Ramos (cell line): ENCODE measurements around the gene MAST2.
"Not testable (repeated sequence)": the region's sequence is repeated elsewhere in the genome, so short reads cannot be mapped to it uniquely, and the experiment has no call there.

Source experiments
- in situ Hi-C: fragments of 300-500 bp; cut with MboI; formaldehyde crosslinking; loops from one replicate; pipeline ENCODE4 v1.14.3; 2022; ENCODE audit warnings: low sequenced_read_pairs; ENCODE audit not compliant: unreplicated experiment

Gene MAST2

GRCh38 chr1:45806129-45806528 is 2.7 kb downstream of the MAST2 start:
- in situ Hi-C loops = no loop called here

DNA sequence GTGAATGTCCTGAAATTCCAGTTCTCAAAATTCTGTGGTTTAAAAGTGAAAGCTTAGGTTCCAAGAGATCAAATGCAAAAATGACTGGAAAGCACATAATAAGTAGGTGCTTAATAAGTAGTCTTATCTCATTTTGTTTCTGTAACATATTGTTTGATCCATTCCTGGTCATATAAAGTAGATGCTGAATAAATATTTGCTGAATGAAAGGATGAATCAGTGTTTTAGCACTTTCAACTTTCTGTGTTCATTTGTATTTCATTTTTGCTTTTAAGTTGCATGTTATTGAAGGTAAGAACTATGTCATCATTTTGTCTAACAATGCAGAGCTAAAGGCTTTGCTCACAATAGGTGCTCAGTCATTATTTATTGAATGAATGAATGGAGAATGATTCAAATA is 6.3 kb downstream of the MAST2 start:
- in situ Hi-C loops = no loop called here

DNA sequence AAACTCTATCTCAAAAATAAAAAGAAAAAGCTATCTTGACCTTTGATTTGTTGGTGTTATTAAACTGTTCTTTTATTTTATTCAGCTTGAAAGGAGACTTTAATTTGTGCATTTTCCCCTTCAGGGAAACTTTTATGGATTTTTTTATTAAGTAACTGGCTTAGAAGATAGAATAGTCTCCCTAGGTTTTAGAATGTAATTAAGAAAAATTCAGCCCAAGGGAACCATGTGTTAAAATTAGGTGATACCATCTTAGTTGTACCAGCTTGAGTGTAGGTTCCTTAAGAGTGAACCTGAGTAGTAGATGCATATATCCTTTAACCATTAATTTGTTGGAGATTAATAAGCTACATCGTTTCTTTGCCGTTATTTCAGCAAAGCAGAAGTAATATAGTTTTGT is 11.4 kb downstream of the MAST2 start:
- in situ Hi-C loops = no loop called here

DNA sequence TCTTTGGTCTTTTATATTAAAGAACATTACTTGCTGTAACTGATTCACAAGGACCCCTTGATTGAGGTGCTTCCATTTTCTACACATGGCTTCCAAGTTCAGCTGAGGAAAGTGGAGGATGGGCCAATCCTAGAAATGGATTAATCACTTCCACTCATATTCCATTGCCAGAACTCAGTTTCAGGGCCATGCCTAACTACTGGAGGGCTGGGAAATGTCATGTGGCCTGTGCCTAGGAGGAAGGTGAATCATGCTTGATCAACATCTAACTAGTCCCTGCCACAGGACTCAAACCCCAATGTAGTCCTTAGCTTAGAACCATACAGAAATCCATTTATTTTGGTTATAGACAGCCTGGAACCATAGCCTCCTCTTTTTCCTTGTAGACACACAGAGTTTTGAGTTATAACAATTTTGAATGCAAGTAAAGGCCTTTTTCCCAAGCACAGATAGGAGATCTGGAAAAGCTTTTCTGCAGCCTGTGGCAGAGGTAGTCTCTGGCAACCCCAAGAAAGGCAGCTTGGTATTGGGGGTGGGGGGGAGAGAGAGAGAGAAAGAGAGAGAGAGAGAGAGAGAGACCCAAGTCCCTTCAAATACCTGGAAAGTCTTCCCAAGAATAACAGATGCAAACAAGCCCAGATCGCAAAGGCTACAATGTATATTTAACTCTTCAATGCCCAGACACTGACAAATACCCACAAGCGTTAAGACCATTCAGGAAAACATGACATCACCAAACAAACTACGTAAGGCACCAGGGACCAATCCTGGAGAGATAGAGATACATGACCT is 12.5 kb downstream of the MAST2 start:
- in situ Hi-C loops = no loop called here

DNA sequence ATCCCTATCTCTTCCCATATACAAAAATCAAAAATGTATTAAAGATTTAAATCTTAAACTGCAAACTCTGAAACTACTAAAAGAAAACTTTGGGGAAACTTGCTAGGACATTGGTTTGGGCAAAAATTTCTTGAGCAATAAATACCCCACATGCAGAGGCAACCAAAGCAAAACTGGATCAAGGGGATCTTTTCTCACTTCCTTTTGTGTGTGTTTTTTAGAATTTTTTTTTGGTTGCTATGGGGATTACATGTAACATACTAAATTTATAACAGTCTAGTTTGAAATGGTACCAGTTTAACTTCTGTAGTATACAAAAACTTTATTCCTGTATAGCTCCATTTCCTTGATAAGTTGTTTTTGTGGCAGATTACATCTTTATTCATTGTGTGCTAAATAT is 16.8 kb downstream of the MAST2 start:
- in situ Hi-C loops = no loop called here

- in situ Hi-C loops = no loop called here
Observed at GRCh38 chr1:45820788-45821187, 17.4 kb downstream of the MAST2 start.

DNA sequence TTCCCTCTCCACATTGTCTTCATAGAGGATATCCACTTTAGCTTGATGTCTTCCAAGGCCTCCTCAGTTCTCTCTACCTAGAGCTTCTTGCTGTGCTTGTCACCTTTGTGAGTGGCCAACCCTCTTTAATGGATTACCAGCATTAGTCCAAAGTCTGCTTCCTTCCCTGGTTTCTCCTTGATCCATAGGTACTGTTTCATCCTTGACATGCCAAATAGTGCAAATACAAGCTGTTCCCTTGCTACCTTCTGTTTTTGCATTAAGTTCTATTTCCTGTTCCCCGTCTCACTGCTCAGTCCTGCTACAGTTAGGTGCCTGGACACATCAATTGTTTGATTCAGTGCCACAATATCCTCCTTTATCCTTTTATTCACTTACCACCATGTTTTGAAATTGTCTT is 19.2 kb downstream of the MAST2 start:
- in situ Hi-C loops = no loop called here

DNA sequence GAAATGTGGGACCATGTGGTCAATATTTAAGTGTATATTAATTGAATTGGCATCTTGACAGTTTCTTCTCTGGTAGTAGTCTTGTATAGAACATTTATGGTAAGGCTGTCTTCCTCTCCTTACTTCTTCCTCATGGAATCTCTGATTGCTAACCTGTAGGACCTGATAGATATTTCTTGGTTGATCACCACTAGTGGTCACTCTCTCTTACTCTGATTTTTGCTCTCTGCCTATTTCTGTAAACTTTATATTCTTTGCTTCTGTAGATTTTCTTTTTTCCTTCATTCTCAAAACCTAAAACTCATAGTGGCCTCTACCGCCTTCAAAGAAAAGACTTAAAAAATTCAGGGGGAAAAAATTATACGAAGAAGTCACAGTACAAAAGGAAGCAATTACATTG is 21.2 kb downstream of the MAST2 start:
- in situ Hi-C loops = no loop called here

DNA sequence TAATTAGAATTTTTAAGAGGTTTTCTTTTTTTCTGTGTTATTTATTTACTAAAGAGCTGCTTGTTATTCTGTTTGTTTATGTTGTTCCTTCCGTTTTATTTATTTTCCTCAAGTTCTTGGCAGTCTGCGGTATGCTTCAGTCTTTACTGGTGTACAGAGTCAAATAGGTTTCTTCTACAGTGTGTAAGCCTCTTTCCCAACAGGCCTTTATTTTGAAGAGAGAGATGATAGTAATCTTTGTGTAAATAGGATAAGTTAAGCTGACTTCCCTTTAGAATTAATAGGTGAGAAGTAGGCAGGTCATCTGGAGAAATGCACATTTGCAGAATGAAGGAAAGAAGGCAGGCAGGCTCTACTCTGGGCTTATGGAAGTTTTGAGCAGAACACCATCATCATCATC is 23.8 kb downstream of the MAST2 start:
- in situ Hi-C loops = no loop called here

DNA sequence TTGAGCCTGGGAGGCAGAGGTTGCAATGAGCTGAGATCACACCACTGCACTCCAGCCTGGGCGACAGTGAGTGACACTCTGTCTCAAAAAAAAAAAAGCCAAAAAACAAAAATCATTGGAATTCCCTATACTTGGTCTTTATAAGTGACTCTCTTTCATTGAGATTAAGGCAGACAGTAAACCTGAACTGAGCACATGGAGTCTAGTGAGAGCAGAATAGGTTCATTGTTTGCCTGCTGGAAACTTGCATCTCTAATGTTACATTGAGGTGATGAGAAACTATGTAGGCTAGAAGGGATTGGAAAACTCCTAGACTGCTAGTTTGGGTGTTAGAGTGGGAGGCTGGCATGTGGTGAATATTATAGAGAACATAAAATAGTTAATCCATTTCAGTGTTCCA is 25.4 kb downstream of the MAST2 start:
- in situ Hi-C loops = no loop called here

DNA sequence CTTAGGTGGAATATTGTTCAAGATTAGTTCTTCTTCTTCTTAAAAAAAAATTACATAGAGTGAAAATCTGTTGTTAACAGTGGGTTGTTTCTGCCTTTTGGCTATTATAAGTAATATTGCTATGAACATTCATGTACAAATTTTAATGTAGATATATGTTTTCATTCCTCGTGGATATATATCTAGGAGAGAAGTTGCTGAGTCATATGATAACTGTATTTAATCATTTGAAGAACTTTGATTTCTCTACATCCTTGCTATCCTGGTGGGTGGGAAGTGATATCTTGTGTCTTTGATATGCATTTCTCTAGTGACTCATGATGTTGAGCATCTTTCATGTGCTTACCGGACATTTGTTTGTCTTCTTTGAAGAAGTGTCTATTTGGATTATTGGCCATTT is 29.9 kb downstream of the MAST2 start:
- in situ Hi-C loops = no loop called here

GRCh38 chr1:45834689-45835088 is 31.3 kb downstream of the MAST2 start:
- in situ Hi-C loops = no loop called here

- in situ Hi-C loops = no loop called here
Observed at GRCh38 chr1:45836451-45836850, 33.0 kb downstream of the MAST2 start.

DNA sequence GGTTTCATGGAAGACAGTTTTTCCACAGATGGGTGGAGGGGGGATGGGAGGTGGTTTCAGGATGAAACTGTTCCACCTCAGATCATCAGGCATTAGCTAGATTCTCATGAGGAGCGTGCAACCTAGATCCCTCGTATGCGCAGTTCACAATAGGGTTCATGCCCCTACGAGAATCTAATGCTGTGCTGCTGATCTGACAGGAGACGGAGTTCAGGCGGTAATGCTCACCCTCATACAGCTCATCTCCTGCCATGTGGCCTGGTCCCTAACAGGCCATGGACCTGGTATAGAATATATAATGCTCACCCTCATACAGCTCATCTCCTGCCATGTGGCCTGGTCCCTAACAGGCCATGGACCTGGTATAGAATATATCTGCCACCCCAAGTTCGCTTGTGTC is 33.4 kb downstream of the MAST2 start:
- in situ Hi-C loops = not testable (repeated sequence)

- in situ Hi-C loops = not testable (repeated sequence)
Observed at GRCh38 chr1:45838322-45838721, 34.9 kb downstream of the MAST2 start.

DNA sequence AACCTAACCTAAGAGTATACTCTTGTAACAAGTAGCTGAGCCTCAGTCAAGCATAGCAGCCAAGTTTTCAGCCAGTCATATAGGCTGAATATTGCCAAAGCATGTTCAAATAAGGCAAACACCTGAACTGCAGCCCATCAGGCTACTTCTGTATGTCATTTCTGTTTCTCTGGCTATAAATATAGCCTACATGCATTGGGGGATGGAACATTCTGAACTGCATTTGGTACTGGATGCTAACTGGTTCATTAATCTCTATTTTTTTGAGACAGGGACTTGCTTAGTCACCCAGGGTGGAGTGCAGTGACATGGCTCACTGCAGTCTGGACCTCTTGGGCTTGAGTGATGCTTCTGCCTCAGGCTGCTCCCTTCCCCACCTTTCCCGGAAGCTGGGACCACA is 37.3 kb downstream of the MAST2 start:
- in situ Hi-C loops = no loop called here

DNA sequence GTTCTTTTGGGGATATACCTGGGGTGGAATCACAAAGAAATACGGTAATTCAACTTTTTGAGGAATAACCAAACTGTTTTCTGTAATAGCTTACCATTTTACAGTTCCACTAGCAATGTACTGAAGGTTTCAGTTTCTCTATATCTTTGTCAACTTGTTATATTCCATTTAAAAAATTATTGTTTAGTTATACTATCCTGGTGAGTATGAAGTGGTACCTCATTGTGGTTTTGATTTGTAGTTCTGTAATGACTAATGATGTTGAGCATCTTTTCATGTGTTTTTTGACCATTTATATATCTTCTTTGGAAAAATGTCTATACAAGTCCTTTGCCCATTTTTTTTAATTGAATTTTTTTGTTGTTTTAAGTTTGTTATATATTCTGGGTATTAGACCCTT is 39.4 kb downstream of the MAST2 start:
- in situ Hi-C loops = no loop called here

DNA sequence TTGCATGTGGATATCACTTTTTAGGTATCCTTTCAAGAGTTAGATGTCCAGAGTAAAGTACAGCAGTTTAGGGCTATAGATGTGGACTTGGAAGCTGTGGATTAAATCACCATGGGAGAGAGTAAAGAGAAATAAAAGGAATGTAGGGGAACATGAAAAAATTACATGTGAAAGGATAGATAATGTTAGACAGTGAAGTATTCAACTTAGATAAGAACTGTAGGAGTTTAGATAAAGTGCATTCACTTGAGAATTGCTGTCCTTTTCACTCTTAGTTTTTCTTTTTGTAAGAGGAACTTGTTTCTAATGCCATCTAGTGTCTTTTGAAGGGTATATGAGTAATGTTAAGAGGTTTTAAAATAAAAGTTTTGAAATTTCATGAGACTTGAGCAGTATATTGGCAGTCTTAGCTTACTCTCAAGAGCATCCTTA is 40.1 kb downstream of the MAST2 start:
- in situ Hi-C loops = no loop called here

DNA sequence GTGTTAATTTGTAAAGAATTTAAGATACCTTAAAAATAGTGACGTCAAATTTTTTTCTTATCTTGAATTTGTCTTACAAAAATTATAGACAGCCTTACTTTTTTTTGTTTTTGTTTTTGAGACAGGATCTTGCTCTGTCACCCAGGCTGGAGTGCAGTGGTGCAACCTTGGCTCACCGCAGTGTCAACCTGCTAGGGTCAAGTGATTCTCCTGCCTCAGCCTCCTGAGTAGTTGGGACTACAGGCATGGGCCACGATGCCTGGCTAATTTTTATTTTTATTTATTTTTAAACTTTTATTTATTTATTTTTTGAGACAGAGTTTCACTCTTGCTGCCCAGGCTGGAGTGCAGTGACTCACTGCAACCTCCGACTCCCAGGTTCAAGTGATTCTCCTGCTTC is 40.6 kb downstream of the MAST2 start:
- in situ Hi-C loops = not testable (repeated sequence)

DNA sequence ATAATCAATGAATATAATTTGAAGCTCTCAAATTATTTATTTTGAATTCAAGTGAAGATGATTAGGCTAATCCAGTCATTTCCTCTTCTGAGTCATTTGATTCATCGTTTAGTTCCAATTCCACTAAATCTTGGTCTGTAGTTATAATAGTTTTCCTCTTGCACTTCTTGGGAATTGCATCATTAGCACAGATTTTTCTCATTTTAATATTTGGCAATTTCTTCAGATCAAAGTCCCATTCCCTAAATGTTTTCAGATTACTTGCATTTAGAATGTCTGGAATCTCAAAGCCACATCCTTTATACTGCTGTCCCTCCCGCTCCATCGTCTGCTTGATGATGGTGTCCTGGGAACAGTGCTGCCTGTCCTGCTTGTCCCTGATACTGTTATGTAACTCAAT is 43.5 kb downstream of the MAST2 start:
- in situ Hi-C loops = no loop called here

GRCh38 chr1:45848097-45848496 is 44.7 kb downstream of the MAST2 start:
- in situ Hi-C loops = no loop called here

GRCh38 chr1:45848714-45849113 is 45.3 kb downstream of the MAST2 start:
- in situ Hi-C loops = no loop called here
